ENCODE data around the gene KLHL9. TPM values are rescaled to one million over a fixed set of nuclear protein-coding genes. Genes with fewer than 3 reads are reported as not detected.

The KLHL9 gene
- polyA plus RNA-seq, 1 of the 3 experiments (the other 2 are of a cell fraction) = 6.8 TPM

DNA sequence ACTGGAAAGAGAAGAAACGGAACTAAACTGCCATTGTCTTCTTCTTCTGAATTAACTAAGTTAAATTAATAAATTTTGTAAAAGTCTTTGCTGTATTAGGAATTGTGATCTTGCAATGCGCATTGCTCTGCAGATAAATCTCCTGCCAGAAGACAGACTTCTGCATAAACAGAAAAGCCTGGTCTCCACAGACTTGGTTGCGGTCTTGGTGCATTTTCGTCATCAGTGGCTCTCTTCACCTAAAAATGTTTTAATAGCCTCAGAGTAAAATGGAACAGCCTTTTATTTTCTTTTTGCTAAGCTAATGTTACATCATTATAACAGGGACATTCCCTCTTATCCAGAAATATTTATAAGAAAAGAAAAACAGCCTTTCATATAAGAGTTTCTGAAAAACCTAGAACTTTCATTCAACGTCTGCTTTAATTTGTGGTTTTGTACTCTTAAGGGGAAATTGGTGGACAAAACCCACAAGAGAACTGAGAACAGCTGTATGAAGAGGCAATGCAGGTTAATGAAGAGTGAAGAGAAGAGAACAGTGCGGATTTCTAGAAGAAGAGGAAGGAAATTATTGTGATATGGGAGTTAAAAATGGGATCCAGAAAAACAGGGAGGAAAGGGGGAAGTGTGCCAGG lies 40.2 kb downstream of the KLHL9 start (continued):
- TF ChIP-seq, protein P1, sequence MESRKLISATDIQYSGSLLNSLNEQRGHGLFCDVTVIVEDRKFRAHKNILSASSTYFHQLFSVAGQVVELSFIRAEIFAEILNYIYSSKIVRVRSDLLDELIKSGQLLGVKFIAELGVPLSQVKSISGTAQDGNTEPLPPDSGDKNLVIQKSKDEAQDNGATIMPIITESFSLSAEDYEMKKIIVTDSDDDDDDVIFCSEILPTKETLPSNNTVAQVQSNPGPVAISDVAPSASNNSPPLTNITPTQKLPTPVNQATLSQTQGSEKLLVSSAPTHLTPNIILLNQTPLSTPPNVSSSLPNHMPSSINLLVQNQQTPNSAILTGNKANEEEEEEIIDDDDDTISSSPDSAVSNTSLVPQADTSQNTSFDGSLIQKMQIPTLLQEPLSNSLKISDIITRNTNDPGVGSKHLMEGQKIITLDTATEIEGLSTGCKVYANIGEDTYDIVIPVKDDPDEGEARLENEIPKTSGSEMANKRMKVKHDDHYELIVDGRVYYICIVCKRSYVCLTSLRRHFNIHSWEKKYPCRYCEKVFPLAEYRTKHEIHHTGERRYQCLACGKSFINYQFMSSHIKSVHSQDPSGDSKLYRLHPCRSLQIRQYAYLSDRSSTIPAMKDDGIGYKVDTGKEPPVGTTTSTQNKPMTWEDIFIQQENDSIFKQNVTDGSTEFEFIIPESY (IDR thresholded peaks at IDR 0.05; ENCODE audit: borderline replicate concordance, low read depth) = no peak
- TF ChIP-seq RFX5 (IDR thresholded peaks at IDR 0.05; ENCODE audit: low read length) (no peak), MAX (IDR thresholded peaks at IDR 0.05; ENCODE audit: low read depth) (no peak), TCF12 (IDR thresholded peaks at IDR 0.05) (no peak), RXRA (IDR thresholded peaks at IDR 0.05; ENCODE audit: borderline replicate concordance, low read depth) (no peak), YY1 (IDR thresholded peaks at IDR 0.05; ENCODE audit: low read depth) (no peak), GATA2 (CRISPR knock-in tag; IDR thresholded peaks at IDR 0.05) (no peak), TAF1 (IDR thresholded peaks at IDR 0.05; ENCODE audit: borderline replicate concordance, low read depth, low read length) (no peak), RCOR1 (IDR thresholded peaks at IDR 0.05; ENCODE audit: low read length) (no peak)
- TF ChIP-seq, protein P2, sequence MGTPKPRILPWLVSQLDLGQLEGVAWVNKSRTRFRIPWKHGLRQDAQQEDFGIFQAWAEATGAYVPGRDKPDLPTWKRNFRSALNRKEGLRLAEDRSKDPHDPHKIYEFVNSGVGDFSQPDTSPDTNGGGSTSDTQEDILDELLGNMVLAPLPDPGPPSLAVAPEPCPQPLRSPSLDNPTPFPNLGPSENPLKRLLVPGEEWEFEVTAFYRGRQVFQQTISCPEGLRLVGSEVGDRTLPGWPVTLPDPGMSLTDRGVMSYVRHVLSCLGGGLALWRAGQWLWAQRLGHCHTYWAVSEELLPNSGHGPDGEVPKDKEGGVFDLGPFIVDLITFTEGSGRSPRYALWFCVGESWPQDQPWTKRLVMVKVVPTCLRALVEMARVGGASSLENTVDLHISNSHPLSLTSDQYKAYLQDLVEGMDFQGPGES (IDR thresholded peaks at IDR 0.05; ENCODE audit: low read depth, low read length) = no peak

DNA sequence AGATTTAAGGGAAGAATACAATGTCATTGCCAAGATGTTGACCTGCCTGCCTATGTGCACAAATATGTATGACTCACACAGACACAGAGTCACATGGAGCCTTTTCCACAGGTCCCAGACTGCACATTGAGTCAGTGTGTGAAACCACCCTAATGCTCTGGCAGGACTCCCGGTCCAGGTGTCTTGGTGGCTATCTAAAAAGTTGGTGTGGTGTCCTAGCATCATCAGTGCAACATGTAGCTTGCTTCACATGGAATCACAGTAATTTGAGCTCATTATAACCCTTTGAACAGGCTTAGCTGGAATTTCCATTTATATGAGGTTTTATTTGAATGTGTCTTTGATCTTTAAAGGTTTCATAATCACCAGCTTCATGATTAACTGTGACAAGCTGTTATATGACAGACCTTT lies 40.8 kb downstream of the KLHL9 start:
- Histone ChIP-seq H3K4me3 (ENCODE audit: low read depth in 2 of 2, low read length in 1 of 2) (no peak overlapping the region), H3K27me3 (ENCODE audit: insufficient read depth) (no peaks in the 10 kb centered on the region; the same call in 1 of the 2 replicates), H3K4me1 (ENCODE audit: control insufficient read depth in 1 of 2, insufficient read depth in 2 of 2, low read depth in 1 of 2, low read length in 1 of 2) (no peaks in the 10 kb centered on the region), H4K20me1 (ENCODE audit: insufficient read depth) (no peaks in the 10 kb centered on the region), H2AFZ (ENCODE audit: low read depth) (no peak overlapping the region), H3K4me2 (no peak overlapping the region), H3K9ac (no peak overlapping the region), H3F3A (replicated peaks; ENCODE audit: insufficient read depth) (no peaks in the 10 kb centered on the region), H3K79me2 (ENCODE audit: insufficient read depth) (no peaks in the 10 kb centered on the region), H3K9me2 (no peaks in the 10 kb centered on the region), H3K27ac (ENCODE audit: low read depth in 2 of 2, low read length in 1 of 2) (no peak overlapping the region), H3K36me3 (replicated peaks in 1 of 2; ENCODE audit: control insufficient read depth in 1 of 2, insufficient read depth in 2 of 2, low read length in 1 of 2) (no peaks in the 10 kb centered on the region), H3K9me3 (no peaks in the 10 kb centered on the region)
- DNase-seq = no peak
- CTCF ChIA-PET = no interaction called here
- TF ChIP-seq RAD21 (IDR thresholded peaks at IDR 0.05; ENCODE audit: low read length) (no peak), JUND (IDR thresholded peaks at IDR 0.05) (no peak), PBX3 (IDR thresholded peaks at IDR 0.05) (no peak), FOXJ3 (CRISPR knock-in tag; IDR thresholded peaks at IDR 0.05) (no peak)
- WGBS (ENCODE audit: low lambda C conversion rate) = 0% methylated on average over 1 of the region's 1 CpG
- POLR2A ChIA-PET = no interaction called here

All from SK-N-SH (cell line).